PC-9 (cell line): ENCODE measurements around the gene MCTP2. TPM values are rescaled to one million over a fixed set of nuclear protein-coding genes. Genes with fewer than 3 reads are reported as not detected.

ENCODE experiments used
- BruUV-seq: library from RNA; stranded (reverse); fragments of 400-500 nt; replicated peaks from 2 replicates; lab custom pipeline; 2021; lab: Mats Ljungman, UMichigan
- CTCF ChIA-PET: fragments of 300-600 bp; sonication (Branson Sonifier 250); formaldehyde crosslinking; loops from one replicate; lab custom pipeline; 2022; ENCODE audit warnings: antibody characterized with exemption; lab: Charles Lee
- POLR2A ChIA-PET: fragments of 300-600 bp; sonication (Branson Sonifier 250); formaldehyde crosslinking; loops from one replicate; lab custom pipeline; 2022; ENCODE audit warnings: antibody characterized with exemption; ENCODE audit not compliant: unreplicated experiment; lab: Charles Lee
- DNase-seq, 2 experiments: peaks; one replicate each; pipeline versions ENCODE4 v3.0.0 to v3.0.0-alpha.2; 2015 to 2022; ENCODE audit warnings: mixed read lengths in 1 of 2
- H2AFZ ChIP-seq: fragments of 200-600 bp; sonication (generic); 2 replicates; pipeline ENCODE4 v1.8.1; 2017; ENCODE audit warnings: antibody characterized with exemption
- H3F3A ChIP-seq: fragments of 200-600 bp; sonication (generic); 2 replicates; pipeline ENCODE4 v1.8.1; 2017; ENCODE audit warnings: antibody characterized with exemption, mild to moderate bottlenecking, low read depth; ENCODE audit not compliant: insufficient read depth
- H3K27ac ChIP-seq: fragments of 200-600 bp; sonication (generic); 2 replicates; pipeline ENCODE4 v1.6.1; 2016; ENCODE audit warnings: mixed run types
- H3K27me3 ChIP-seq: fragments of 200-600 bp; sonication (generic); 2 replicates; pipeline ENCODE4 v1.6.1; 2016; ENCODE audit warnings: low read depth, mixed run types; ENCODE audit not compliant: insufficient read depth
- H3K36me3 ChIP-seq: fragments of 200-600 bp; sonication (generic); 2 replicates; pipeline ENCODE4 v1.6.1; 2016; ENCODE audit warnings: low read depth, mixed run types
- H3K4me1 ChIP-seq: fragments of 200-600 bp; sonication (generic); replicated peaks from 2 replicates; pipeline ENCODE4 v1.6.1; 2016; ENCODE audit warnings: mixed run types; ENCODE audit not compliant: insufficient read depth
- H3K4me2 ChIP-seq: fragments of 200-600 bp; sonication (generic); 2 replicates; pipeline ENCODE4 v1.6.1; 2017; ENCODE audit warnings: mixed run types
- H3K4me3 ChIP-seq: fragments of 200-600 bp; sonication (generic); 2 replicates; pipeline ENCODE4 v1.6.1; 2016; ENCODE audit warnings: mixed run types
- H3K79me2 ChIP-seq: fragments of 200-600 bp; sonication (generic); 2 replicates; pipeline ENCODE4 v1.6.1; 2017; ENCODE audit warnings: low read depth, mixed run types
- H3K9me2 ChIP-seq: fragments of 200-600 bp; sonication (generic); 2 replicates; pipeline ENCODE4 v1.8.1; 2017; ENCODE audit warnings: mild to moderate bottlenecking; ENCODE audit not compliant: insufficient read depth
- H3K9me3 ChIP-seq: fragments of 200-600 bp; sonication (generic); 2 replicates; pipeline ENCODE4 v1.8.1; 2016; ENCODE audit warnings: low read depth; ENCODE audit not compliant: insufficient read depth
- H4K20me1 ChIP-seq: fragments of 200-600 bp; sonication (generic); 2 replicates; pipeline ENCODE4 v1.8.1; 2017; ENCODE audit not compliant: insufficient read depth
- EZH2 ChIP-seq: fragments of 200-600 bp; sonication (generic); IDR thresholded peaks from 2 replicates; pipeline ENCODE4 v1.8.0; 2017; ENCODE audit warnings: antibody characterized with exemption, low read depth
- intact Hi-C: fragments of 100-400 bp; cut with micrococcal nuclease; formaldehyde crosslinking; loops from one replicate; pipeline ENCODE4 v1.10.0; 2022; ENCODE audit not compliant: unreplicated experiment
- total RNA-seq: library from RNA; stranded (reverse); gene quantifications from 2 replicates; pipeline ENCODE4 v1.2.3, GENCODE V29; 2021
- TF ChIP-seq, protein P1 (sequence below): fragments of 200-600 bp; sonication (generic); conservative IDR thresholded peaks from 2 replicates; pipeline ENCODE4 v1.6.1; 2017; ENCODE audit warnings: mixed run types, antibody characterized with exemption, mild to moderate bottlenecking, moderate library complexity

Gene MCTP2
- total RNA-seq, 1 experiment from 2014 or later = 5.7 TPM

DNA sequence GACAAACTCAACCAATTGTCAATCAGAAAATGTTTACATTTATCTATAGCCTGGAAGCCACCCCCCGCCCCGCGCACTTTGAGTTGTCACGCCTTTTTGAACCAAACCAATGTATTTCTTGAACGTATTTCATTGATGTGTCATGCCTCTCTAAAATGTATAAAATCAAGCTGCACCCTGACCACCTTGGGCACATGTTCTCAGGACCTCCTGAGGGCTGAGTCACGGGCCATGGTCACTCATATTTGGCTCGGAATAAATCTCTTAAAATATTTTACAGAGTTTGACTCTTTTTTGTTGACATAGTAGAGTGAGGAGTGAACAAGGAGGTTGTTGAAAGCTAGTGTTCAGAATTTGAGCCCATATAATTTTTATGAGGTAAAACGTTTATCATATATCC, 6.5 kb downstream of the MCTP2 start:
- no peaks in the 10 kb centered on the region for H3K36me3 ChIP-seq
- H3K9me3 ChIP-seq = no peaks in the 10 kb centered on the region
- intact Hi-C loops = no loop called here
- BruUV-seq = no TSS peak
- no peaks in the 10 kb centered on the region for H3K27me3 ChIP-seq
- H3K4me3 ChIP-seq = no peak overlapping the region
- no peak overlapping the region for H3K4me2 ChIP-seq
- no peaks in the 10 kb centered on the region for H4K20me1 ChIP-seq
- H3F3A ChIP-seq = no peaks in the 10 kb centered on the region
- no peak overlapping the region for H2AFZ ChIP-seq
- no peak overlapping the region for H3K27ac ChIP-seq
- TF ChIP-seq, protein P1, sequence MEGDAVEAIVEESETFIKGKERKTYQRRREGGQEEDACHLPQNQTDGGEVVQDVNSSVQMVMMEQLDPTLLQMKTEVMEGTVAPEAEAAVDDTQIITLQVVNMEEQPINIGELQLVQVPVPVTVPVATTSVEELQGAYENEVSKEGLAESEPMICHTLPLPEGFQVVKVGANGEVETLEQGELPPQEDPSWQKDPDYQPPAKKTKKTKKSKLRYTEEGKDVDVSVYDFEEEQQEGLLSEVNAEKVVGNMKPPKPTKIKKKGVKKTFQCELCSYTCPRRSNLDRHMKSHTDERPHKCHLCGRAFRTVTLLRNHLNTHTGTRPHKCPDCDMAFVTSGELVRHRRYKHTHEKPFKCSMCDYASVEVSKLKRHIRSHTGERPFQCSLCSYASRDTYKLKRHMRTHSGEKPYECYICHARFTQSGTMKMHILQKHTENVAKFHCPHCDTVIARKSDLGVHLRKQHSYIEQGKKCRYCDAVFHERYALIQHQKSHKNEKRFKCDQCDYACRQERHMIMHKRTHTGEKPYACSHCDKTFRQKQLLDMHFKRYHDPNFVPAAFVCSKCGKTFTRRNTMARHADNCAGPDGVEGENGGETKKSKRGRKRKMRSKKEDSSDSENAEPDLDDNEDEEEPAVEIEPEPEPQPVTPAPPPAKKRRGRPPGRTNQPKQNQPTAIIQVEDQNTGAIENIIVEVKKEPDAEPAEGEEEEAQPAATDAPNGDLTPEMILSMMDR = no peak
- no peak for TF ChIP-seq EZH2
- ChIA-PET POLR2A (no interaction called here), CTCF (no interaction called here)
- H3K4me1 ChIP-seq = no peaks in the 10 kb centered on the region
- H3K79me2 ChIP-seq = no peaks in the 10 kb centered on the region
- no peak for DNase-seq
- H3K9me2 ChIP-seq = no peaks in the 10 kb centered on the region

DNA sequence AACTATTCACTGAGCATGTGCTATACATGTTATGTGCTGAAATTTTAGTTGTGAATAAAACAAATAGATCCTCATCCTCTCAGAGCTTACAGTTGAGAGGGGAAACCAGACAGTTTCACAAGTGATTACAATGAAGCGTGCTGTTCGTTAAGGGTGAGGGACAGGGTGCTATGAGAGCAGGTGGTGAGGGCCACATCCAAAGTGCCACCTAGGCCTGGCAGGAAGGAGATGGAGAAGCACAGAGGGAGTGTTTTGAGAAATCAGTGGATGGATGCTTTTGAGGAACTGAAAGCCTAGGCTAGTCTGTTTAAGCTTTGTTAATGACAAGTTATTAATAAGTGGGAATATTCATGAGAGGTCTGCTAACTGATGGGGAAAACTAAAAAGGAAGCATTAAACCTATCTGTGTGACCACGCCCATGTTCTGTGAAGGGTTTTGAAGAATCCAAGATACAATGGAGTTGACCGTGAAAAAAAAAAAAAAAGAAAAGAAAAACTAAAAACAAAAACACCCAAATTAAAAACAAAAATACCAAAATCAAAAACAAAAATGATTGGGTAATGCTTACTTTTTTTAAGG, 7.3 kb downstream of the MCTP2 start:
- Histone ChIP-seq H3K4me3 (no peak overlapping the region), H3K27me3 (no peaks in the 10 kb centered on the region), H2AFZ (no peak overlapping the region), H3K36me3 (no peaks in the 10 kb centered on the region), H3K9me3 (no peaks in the 10 kb centered on the region), H3K79me2 (no peaks in the 10 kb centered on the region), H3K4me1 (no peaks in the 10 kb centered on the region), H4K20me1 (no peaks in the 10 kb centered on the region), H3K9me2 (no peaks in the 10 kb centered on the region), H3K27ac (no peak overlapping the region), H3F3A (peaks cover under 1% of the 10 kb centered on the region; the same call in 1 of the 2 replicates), H3K4me2 (no peak overlapping the region)
- TF ChIP-seq, protein P1 = no peak
- no peak for TF ChIP-seq EZH2
- DNase-seq = no peak
- intact Hi-C loops = no loop called here
- BruUV-seq = no TSS peak
- POLR2A ChIA-PET = no interaction called here
- CTCF ChIA-PET = no interaction called here

DNA sequence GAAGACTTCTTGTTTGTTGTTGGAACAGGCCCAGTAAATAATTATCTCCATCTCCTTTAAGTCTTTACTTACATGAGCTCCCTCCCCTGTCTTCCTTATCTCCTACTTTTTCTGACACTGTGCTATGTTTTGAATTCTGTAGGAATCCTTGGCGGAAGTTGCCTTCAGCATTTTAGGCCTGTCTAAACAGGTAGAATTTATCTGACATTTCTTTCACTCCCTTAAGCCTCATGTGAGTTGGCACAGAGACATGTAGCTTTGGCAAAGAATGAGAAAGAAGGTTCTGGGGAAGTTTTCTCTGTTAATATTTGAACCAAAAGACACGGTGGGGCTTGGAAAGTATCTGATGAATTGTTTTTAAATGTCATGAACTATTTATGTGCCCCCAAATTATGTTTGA, 8.1 kb downstream of the MCTP2 start:
- no TSS peak for BruUV-seq
- no peaks in the 10 kb centered on the region for H4K20me1 ChIP-seq
- H3K9me2 ChIP-seq = no peaks in the 10 kb centered on the region
- no peaks in the 10 kb centered on the region for H3K36me3 ChIP-seq
- ChIA-PET CTCF (no interaction called here), POLR2A (no interaction called here)
- no peaks in the 10 kb centered on the region for H3K9me3 ChIP-seq
- H3K4me2 ChIP-seq = no peak overlapping the region
- no peaks in the 10 kb centered on the region for H3K79me2 ChIP-seq
- H2AFZ ChIP-seq = no peak overlapping the region
- DNase-seq = no peak
- H3F3A ChIP-seq = peaks cover 5% of the 10 kb centered on the region
- H3K4me1 ChIP-seq = no peaks in the 10 kb centered on the region
- intact Hi-C loops = no loop called here
- H3K27me3 ChIP-seq = no peaks in the 10 kb centered on the region
- TF ChIP-seq, protein P1 = no peak
- TF ChIP-seq EZH2 = no peak
- H3K4me3 ChIP-seq = no peak overlapping the region
- no peak overlapping the region for H3K27ac ChIP-seq
